ENCODE data around the gene AJAP1.
A peak's percentile ranks its signal among the peaks of the same experiment; 100 is the strongest.

The AJAP1 gene

GRCh38 chr1:4657960-4658541, 3.6 kb downstream of the AJAP1 start:
- no peak for DNase-seq (ENCODE audit: low read depth)

GRCh38 chr1:4658643-4659628, 4.5 kb downstream of the AJAP1 start:
- DNase-seq (ENCODE audit: low read depth) = no peak

- no peak for DNase-seq (ENCODE audit: low read depth)
Measured at GRCh38 chr1:4660917-4661594, 6.6 kb downstream of the AJAP1 start.

- no peak for DNase-seq (ENCODE audit: low read depth)
Measured at GRCh38 chr1:4661595-4661917, 7.1 kb downstream of the AJAP1 start.

- DNase-seq (ENCODE audit: low read depth) = no peak
Measured at GRCh38 chr1:4662168-4662567, 7.8 kb downstream of the AJAP1 start.

GRCh38 chr1:4662723-4663122, 8.3 kb downstream of the AJAP1 start:
- no peak for DNase-seq (ENCODE audit: low read depth)

- no peak for DNase-seq (ENCODE audit: low read depth)
Measured at GRCh38 chr1:4664095-4664494, 9.7 kb downstream of the AJAP1 start.

GRCh38 chr1:4664606-4665005, 10.2 kb downstream of the AJAP1 start:
- DNase-seq (ENCODE audit: low read depth) = no peak

GRCh38 chr1:4665456-4665855, 11.0 kb downstream of the AJAP1 start:
- no peak for DNase-seq (ENCODE audit: low read depth)

GRCh38 chr1:4666683-4667082, 12.3 kb downstream of the AJAP1 start:
- DNase-seq (ENCODE audit: low read depth) = peak; percentile 65

GRCh38 chr1:4668743-4669700, 14.6 kb downstream of the AJAP1 start:
- DNase-seq (ENCODE audit: low read depth) = peak; percentile 80

GRCh38 chr1:4670265-4670664, 15.9 kb downstream of the AJAP1 start:
- no peak for DNase-seq (ENCODE audit: low read depth)

GRCh38 chr1:4671828-4672227, 17.4 kb downstream of the AJAP1 start:
- no peak for DNase-seq (ENCODE audit: low read depth)

GRCh38 chr1:4673494-4673893, 19.1 kb downstream of the AJAP1 start:
- no peak for DNase-seq (ENCODE audit: low read depth)

GRCh38 chr1:4674117-4674516, 19.7 kb downstream of the AJAP1 start:
- no peak for DNase-seq (ENCODE audit: low read depth)

GRCh38 chr1:4674676-4675075, 20.3 kb downstream of the AJAP1 start:
- no peak for DNase-seq (ENCODE audit: low read depth)

GRCh38 chr1:4675454-4676186, 21.2 kb downstream of the AJAP1 start:
- DNase-seq (ENCODE audit: low read depth) = no peak

GRCh38 chr1:4676253-4676652, 21.8 kb downstream of the AJAP1 start:
- DNase-seq (ENCODE audit: low read depth) = no peak

GRCh38 chr1:4677608-4678007, 23.2 kb downstream of the AJAP1 start:
- no peak for DNase-seq (ENCODE audit: low read depth)

GRCh38 chr1:4678066-4678717, 23.8 kb downstream of the AJAP1 start:
- no peak for DNase-seq (ENCODE audit: low read depth)

GRCh38 chr1:4681026-4681425, 26.6 kb downstream of the AJAP1 start:
- DNase-seq (ENCODE audit: low read depth) = no peak
